Naive thymus-derived CD8-positive, alpha-beta T cell (primary cell): Measurements from ENCODE around the gene SPSB4. TPM values are rescaled to one million over a fixed set of nuclear protein-coding genes. Genes with fewer than 3 reads are reported as not detected.
"Not testable (repeated sequence)": the region's sequence is repeated elsewhere in the genome, so short reads cannot be mapped to it uniquely, and the experiment has no call there.

Source experiments
- ATAC-seq, 2 donors: fragments of 150-1000 bp; cut with Tn5 transposase in 1 of 2; sonication (Bioruptor Pico), chemical (Tn5 transposase) in 1 of 2; 1 replicate in 1 of 2; 2 replicates in 1 of 2; pipeline ENCODE4 v1.10.0; 2021; ENCODE audit warnings: mild to moderate bottlenecking in 2 of 2, moderate library complexity in 2 of 2
- POLR2A ChIA-PET: fragments of 350-600 bp; sonication (Branson Sonifier 250); formaldehyde crosslinking; loops from one replicate; lab custom pipeline; 2021; ENCODE audit warnings: antibody characterized with exemption; lab: Charles Lee
- DNase-seq, 10 donors: peaks; one replicate each; pipeline versions ENCODE4 v3.0.0 to v3.0.0-alpha.2; 2020 to 2022
- H3K27ac Mint-ChIP-seq, 10 donors: one replicate each; pipeline ENCODE4 v1.8.0; 2020 to 2022; ENCODE audit warnings: mild to moderate bottlenecking in 10 of 10, mixed read lengths in 10 of 10, moderate library complexity in 4 of 10, inconsistent platforms in 1 of 10
- H3K27me3 Mint-ChIP-seq, 5 donors: one replicate each; pipeline ENCODE4 v1.8.0; 2021 to 2022; ENCODE audit warnings: mixed read lengths in 5 of 5
- H3K36me3 Mint-ChIP-seq, 3 donors: one replicate each; pipeline ENCODE4 v1.8.0; 2020 to 2022; ENCODE audit warnings: mixed read lengths in 3 of 3, mild to moderate bottlenecking in 2 of 3, inconsistent platforms in 1 of 3
- H3K4me1 Mint-ChIP-seq, 4 donors: one replicate each; pipeline ENCODE4 v1.8.0; 2021 to 2022; ENCODE audit warnings: mixed read lengths in 4 of 4
- H3K4me3 Mint-ChIP-seq, 10 donors: one replicate each; pipeline ENCODE4 v1.8.0; 2020 to 2022; ENCODE audit warnings: mild to moderate bottlenecking in 10 of 10, mixed read lengths in 10 of 10, moderate library complexity in 6 of 10, inconsistent platforms in 1 of 10
- H3K9me3 Mint-ChIP-seq, 9 donors: one replicate each; pipeline ENCODE4 v1.8.0; 2020 to 2022; ENCODE audit warnings: mixed read lengths in 9 of 9, mild to moderate bottlenecking in 3 of 9, inconsistent platforms in 1 of 9, moderate library complexity in 1 of 9
- polyA plus RNA-seq, 3 donors: library from polyadenylated mRNA; unstranded; fragments of 300-500 nt; fragmentation: Illumina TruSeq; gene quantifications; one replicate each; pipeline ENCODE4 v1.2.3, GENCODE V29; 2021
- total RNA-seq, 8 experiments: library from RNA in 2 of 8; stranded (reverse) in 2 of 8; gene quantifications; one replicate each; pipeline ENCODE4 v1.2.3 and lab custom pipeline; 2021 to 2026

SPSB4 gene
- total and polyA plus RNA-seq, 5 experiments from 2014 or later: not detected

DNA sequence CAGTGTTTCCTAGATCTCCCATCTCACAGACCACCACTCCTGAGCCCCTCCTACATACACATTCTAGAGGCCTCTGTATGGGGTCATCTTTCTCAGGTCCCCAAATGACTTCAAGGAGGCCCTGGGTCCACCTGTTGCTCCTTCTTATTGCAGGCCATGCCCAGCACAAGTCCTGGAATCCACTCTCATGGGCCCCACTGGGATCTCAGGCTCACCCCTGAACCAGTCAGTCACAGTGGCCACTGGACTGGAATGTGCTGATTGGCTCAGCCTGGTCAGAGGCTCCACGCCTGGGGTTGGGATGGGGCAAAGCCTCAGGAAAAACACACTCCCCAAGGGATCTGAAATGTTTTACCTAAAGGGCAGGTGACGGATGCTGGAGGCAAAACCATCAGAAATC is 55.7 kb downstream of the SPSB4 start:
- H3K4me1 Mint-ChIP-seq: no peaks in the 10 kb centered on the region
- DNase-seq (no peak), ATAC-seq (no peak)
- no peaks in the 10 kb centered on the region for H3K36me3 Mint-ChIP-seq
- POLR2A ChIA-PET: no interaction called here
- H3K27me3 Mint-ChIP-seq: peaks cover 0 to 5% (median 0%) of the 10 kb centered on the region in 5 donors
- H3K27ac Mint-ChIP-seq: no peak overlapping the region
- no peak overlapping the region for H3K4me3 Mint-ChIP-seq
- H3K9me3 Mint-ChIP-seq: peaks cover 0 to 3% (median 0%) of the 10 kb centered on the region in 9 donors

DNA sequence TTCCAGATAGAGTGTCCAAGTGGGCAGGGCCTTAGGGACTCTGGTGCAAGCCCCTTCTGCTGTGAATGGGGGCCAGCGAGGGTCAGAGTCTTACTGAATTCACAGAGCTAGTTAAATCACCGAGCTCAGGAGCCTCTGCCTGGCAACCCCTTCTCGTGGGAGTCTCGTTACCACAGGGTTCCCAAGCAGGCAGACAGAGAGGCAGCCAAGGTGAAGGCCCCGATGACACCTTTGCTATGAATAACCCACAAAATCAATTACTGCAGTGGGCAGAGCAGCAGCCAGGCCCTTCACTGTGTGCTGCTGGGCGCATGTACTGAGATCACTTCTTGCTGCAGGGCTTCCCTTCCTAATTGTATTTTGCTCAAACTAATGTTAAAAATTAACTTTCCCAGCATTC is 56.9 kb downstream of the SPSB4 start:
- Mint-ChIP-seq H3K27me3 (peaks cover 0 to 7% (median 0%) of the 10 kb centered on the region in 5 donors), H3K4me3 (no peak overlapping the region), H3K27ac (no peak overlapping the region), H3K9me3 (peaks cover 0 to 3% (median 0%) of the 10 kb centered on the region in 9 donors), H3K36me3 (no peaks in the 10 kb centered on the region), H3K4me1 (no peaks in the 10 kb centered on the region)
- DNase-seq: no peak
- POLR2A ChIA-PET: no interaction called here
- ATAC-seq: no peak

DNA sequence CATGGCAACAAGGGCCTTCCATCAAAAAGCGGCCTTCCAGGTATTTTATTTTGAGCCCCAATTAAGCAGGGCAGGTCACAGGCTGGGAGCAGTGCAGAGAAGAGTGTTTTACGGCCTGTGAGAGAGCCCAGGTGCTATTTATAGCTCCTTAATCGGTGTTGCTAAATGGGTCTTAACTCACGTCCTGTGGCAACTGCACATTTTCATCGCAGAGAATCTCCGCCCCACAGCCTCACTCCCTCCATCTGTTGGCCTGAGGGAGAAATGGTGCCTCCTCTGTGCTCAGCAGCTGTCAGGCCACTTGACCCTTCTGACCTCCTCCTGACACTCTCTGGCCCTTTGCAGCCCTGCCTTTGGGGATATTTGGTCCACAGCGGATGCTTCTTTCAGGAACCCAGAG is 58.6 kb downstream of the SPSB4 start:
- ATAC-seq (no peak), DNase-seq (no peak)
- no peaks in the 10 kb centered on the region for H3K4me1 Mint-ChIP-seq
- H3K36me3 Mint-ChIP-seq: no peaks in the 10 kb centered on the region
- H3K27me3 Mint-ChIP-seq: peaks cover 0 to 7% (median 0%) of the 10 kb centered on the region in 5 donors
- H3K4me3 Mint-ChIP-seq: no peak overlapping the region
- POLR2A ChIA-PET: no interaction called here
- H3K9me3 Mint-ChIP-seq: peaks cover 0 to 3% (median 0%) of the 10 kb centered on the region in 9 donors
- no peak overlapping the region for H3K27ac Mint-ChIP-seq

DNA sequence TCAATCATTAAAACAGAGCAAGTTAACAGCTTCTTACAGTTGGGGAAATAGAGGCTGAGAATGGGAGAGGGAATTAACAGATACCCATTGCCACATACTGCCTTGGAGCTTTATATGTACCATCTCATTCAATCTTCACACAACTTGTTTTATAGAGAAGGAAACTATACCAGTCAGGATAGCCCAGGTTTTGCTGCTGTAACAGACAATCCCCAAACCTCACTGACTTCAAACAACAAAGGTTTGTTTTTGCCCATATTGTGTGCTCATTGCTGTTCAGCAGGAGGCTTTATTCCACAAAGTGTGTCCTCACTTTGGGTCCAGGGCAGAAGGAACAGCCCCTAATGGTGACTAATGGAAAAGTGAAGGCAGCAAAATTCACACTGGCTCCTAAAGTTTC is 59.2 kb downstream of the SPSB4 start:
- POLR2A ChIA-PET: no interaction called here
- H3K27ac Mint-ChIP-seq: no peak overlapping the region
- H3K9me3 Mint-ChIP-seq: peaks cover 0 to 3% (median 0%) of the 10 kb centered on the region in 9 donors
- no peak for ATAC-seq
- no peak for DNase-seq
- no peak overlapping the region for H3K4me3 Mint-ChIP-seq
- H3K36me3 Mint-ChIP-seq: no peaks in the 10 kb centered on the region
- no peaks in the 10 kb centered on the region for H3K4me1 Mint-ChIP-seq
- peaks cover 0 to 7% (median 0%) of the 10 kb centered on the region in 5 donors for H3K27me3 Mint-ChIP-seq

DNA sequence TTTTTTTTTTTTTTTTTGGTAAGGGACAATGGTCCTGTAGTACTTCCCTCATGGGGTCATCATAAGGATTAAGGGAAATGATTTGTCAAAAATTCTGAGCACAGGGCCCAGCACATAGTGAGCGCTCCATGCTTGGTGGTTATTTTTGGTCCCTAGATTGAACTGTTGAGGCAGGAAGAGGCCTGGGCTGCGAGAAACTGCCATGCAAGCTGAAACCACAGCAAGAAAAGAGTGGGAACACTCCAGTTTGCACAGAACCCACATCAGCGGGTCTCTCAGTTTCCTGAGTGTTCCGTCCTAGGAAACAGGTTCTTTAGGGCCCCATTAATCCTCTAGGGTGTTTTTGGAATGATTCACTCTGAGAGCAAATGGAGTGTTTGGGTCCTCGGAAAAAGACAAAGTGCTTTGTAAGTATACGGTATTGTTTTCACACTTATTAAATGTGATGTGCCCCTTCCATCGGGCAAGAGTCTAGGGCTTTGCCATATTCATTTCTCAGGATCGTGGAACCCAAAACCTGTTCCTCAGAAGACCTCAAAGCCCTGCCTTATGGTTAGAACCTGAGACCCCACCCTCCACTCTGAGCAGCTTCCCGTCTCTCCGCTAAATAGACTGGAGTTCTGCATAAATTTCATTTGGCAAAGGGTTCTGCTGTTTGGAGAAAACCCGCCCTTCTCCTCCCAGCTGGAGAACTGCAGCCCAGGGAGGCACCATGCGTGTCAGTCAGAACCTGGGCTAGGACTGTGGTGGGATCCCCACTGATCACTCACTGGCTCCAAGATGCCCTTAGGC is 60.4 kb downstream of the SPSB4 start:
- no peak for DNase-seq
- ATAC-seq: no peak
- Mint-ChIP-seq H3K36me3 (no peaks in the 10 kb centered on the region), H3K4me3 (no peak overlapping the region), H3K4me1 (no peaks in the 10 kb centered on the region), H3K27ac (no peak overlapping the region), H3K27me3 (peaks cover 0 to 7% (median 0%) of the 10 kb centered on the region in 5 donors), H3K9me3 (peaks cover 0 to 3% (median 0%) of the 10 kb centered on the region in 9 donors)
- POLR2A ChIA-PET: interaction anchor here (0.7 kb wide), 1 partner anchor 662 kb away, joined by 5 read pairs; no protein-coding TSS in a partner anchor

DNA sequence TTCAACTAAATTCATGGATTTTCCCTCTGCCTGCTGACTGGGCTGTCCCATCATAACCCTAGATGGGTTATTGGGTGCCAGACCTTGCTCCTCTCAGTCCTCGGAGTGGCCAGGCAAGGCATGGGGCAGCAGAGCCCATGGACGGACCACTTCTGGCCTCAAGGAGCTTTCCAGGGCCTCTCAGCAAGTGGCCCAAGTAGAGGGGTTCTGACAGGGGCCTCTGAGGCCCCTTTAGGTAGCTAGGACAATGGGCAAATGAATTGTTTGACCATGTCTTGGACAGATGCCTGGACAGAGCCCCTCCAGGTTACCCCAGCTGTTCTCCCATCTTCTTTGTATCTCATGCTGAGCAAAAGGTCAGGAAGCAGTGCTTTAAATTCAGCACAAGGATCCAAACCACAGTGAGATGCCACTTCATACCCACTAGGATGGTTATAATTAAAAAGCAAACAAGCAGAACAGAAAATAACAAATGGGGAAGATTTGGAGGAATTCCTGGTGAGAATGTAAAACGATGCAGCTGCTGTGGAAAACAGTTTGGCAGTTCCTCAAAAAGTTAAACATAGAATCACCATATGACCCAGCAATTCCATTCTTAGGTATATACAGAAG is 61.6 kb downstream of the SPSB4 start:
- POLR2A ChIA-PET: interaction anchor here (0.7 kb wide), 1 partner anchor 661 kb away, joined by 5 read pairs; no protein-coding TSS in a partner anchor
- DNase-seq (no peak), ATAC-seq (no peak)
- Mint-ChIP-seq H3K4me1 (no peaks in the 10 kb centered on the region), H3K27me3 (peaks cover 0 to 7% (median 0%) of the 10 kb centered on the region in 5 donors), H3K36me3 (no peaks in the 10 kb centered on the region), H3K9me3 (peaks cover 0 to 3% (median 0%) of the 10 kb centered on the region in 9 donors), H3K27ac (no peak overlapping the region), H3K4me3 (no peak overlapping the region)

DNA sequence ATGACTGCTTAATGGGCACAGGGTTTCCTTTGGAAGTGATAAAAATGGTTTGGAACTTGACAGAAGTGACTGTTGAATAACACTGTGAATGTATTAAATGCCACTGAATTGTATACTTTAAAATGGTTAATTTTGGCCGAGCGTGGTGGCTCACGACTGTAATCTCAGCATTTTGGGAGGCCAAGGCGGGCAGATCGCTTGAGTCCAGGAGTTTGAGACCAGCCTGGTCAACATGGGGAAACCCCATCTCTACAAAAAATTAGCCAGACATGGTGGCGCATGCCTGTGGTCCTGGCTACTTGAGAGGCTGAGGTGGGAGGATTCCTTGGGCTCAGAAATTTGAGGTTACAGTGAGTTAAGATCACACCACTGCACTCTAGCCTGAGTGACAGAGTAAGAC is 62.5 kb downstream of the SPSB4 start:
- H3K4me3 Mint-ChIP-seq, ATAC-seq, H3K9me3 Mint-ChIP-seq, H3K27ac Mint-ChIP-seq, H3K36me3 Mint-ChIP-seq, DNase-seq, POLR2A ChIA-PET, H3K4me1 Mint-ChIP-seq, H3K27me3 Mint-ChIP-seq: not testable (repeated sequence)

DNA sequence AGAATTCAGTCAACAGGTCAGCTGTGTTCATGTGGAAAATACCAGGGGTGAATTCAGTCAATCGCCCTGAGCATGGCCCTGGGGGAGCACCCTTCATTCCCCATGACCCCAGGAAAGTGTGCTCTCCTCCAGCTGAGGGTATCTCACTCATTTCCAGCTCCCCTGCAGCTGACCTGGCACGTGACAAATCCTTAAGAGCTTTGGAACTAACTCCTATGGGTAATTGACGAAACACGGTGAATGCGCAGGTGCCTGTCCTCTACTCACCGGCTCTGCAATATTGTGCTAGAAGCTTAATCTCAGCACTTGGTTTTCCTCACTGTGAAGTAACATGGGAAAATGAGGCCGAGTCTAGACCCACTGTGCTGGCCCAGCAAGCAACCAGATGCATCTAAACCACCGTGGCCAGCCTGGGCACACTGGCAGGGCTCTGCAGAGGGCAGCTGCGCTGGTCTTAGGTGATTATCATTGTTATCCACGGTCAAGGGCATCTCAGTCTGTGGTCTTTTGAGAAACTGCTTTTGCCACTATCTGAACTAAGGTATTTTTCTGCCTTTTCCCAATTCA is 63.1 kb downstream of the SPSB4 start:
- no peaks in the 10 kb centered on the region for H3K36me3 Mint-ChIP-seq
- H3K4me3 Mint-ChIP-seq: no peak overlapping the region
- no peak for DNase-seq
- no peak overlapping the region for H3K27ac Mint-ChIP-seq
- POLR2A ChIA-PET: no interaction called here
- ATAC-seq: no peak
- H3K4me1 Mint-ChIP-seq: no peaks in the 10 kb centered on the region
- peaks cover 0 to 7% (median 0%) of the 10 kb centered on the region in 5 donors for H3K27me3 Mint-ChIP-seq
- H3K9me3 Mint-ChIP-seq: peaks cover 0 to 3% (median 0%) of the 10 kb centered on the region in 9 donors

DNA sequence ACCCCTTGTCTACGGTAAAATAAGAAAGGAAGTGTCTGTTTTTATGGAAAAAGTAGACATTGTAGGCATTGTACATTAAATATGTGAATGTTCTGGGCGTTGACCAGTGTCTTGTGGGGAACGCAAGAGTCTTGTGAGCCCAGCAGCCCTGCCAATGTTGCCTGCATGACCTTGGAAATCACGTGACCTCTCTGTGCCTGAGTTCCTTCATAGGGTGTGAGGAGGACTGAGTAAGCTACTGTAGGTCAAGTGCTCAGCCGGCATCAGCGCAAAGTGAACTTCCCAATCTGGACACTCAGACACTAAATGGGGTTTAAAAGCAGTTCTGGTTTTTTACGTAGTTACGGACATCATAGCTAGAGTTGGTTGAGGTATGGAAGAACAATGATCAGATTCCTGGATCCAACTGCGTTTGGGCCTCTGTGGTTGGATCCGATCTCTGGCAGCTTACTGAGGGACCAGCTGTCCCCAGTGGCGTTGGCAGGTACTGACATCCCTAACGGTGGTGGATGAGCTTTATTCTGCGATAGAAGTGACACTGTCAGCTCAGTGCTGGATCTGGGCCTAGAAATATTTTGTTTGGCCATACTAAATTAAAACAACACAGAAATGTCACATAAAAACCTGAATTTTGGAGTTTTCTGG is 63.8 kb downstream of the SPSB4 start:
- ATAC-seq: no peak
- POLR2A ChIA-PET: no interaction called here
- H3K4me1 Mint-ChIP-seq: no peaks in the 10 kb centered on the region
- H3K4me3 Mint-ChIP-seq: no peak overlapping the region
- H3K36me3 Mint-ChIP-seq: no peaks in the 10 kb centered on the region
- H3K9me3 Mint-ChIP-seq: peaks cover 0 to 2% (median 0%) of the 10 kb centered on the region in 9 donors
- no peak overlapping the region for H3K27ac Mint-ChIP-seq
- no peak for DNase-seq
- H3K27me3 Mint-ChIP-seq: peaks cover 0 to 10% (median 0%) of the 10 kb centered on the region in 5 donors

DNA sequence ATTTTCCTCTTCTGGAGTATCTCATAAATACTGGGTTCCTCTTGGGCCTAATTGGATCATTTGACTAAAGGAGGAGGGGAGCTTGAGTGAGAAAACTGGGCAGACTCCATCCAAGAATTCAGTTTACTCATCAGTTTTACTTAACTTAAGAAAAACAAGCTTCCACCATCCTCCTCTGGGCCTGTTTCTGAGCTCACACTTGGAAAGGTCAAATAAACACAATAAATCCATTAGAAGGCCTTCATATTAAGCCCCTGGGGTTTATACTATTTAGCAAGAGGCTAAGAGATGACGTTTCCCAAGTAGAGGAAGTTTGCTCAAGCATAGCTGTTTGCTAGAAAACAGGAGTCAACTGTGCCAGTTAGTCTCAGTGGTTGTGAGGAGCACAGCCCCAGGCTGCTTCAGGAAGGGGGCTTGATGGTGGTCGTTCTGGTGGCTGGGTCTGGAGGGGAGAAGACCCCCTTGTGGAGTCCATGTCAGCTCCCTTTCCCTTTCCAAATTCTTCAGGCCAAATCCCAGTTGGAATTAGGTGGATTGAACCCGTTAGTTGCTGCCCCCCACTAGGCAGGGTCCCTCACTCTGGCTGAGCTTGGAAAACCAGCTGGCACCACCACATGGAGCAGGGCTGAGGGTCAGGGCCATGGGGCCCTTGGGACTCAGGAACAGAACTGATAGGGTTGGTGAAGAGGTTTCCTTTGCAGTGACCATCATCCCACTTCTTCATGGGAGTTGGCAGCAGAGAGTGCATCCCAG is 64.8 kb downstream of the SPSB4 start:
- no peak overlapping the region for H3K4me3 Mint-ChIP-seq
- no peak overlapping the region for H3K27ac Mint-ChIP-seq
- no peak for ATAC-seq
- H3K4me1 Mint-ChIP-seq: no peaks in the 10 kb centered on the region
- no peak for DNase-seq
- H3K36me3 Mint-ChIP-seq: no peaks in the 10 kb centered on the region
- peaks cover 0 to 10% (median 1%) of the 10 kb centered on the region in 5 donors for H3K27me3 Mint-ChIP-seq
- POLR2A ChIA-PET: no interaction called here
- H3K9me3 Mint-ChIP-seq: peaks cover 0 to 2% (median 0%) of the 10 kb centered on the region in 9 donors

DNA sequence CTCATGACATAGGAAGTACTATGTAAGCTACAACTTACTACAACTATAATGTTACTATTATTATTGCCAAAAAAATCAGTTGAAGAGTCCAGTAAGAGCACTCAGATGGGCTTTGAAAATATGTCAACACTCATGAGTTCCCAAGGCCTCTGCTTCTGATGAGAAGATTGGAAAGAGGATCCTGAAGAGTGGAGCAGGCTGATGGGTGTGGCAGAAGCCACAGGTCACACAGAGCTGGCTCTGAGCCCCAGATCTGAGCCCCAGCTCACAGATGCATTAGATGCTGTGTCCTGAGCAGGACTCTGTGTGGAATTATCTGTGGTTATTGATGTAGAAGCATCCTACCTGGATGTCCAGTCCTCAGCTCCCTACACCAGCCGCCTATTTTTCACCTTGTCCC is 65.6 kb downstream of the SPSB4 start:
- ATAC-seq (no peak), DNase-seq (no peak)
- no peaks in the 10 kb centered on the region for H3K4me1 Mint-ChIP-seq
- peaks cover 0 to 6% (median 0%) of the 10 kb centered on the region in 3 donors for H3K36me3 Mint-ChIP-seq
- peaks cover 0 to 11% (median 2%) of the 10 kb centered on the region in 5 donors for H3K27me3 Mint-ChIP-seq
- peaks cover 0 to 7% (median 0%) of the 10 kb centered on the region in 9 donors for H3K9me3 Mint-ChIP-seq
- H3K4me3 Mint-ChIP-seq: no peak overlapping the region
- no peak overlapping the region for H3K27ac Mint-ChIP-seq
- POLR2A ChIA-PET: no interaction called here

DNA sequence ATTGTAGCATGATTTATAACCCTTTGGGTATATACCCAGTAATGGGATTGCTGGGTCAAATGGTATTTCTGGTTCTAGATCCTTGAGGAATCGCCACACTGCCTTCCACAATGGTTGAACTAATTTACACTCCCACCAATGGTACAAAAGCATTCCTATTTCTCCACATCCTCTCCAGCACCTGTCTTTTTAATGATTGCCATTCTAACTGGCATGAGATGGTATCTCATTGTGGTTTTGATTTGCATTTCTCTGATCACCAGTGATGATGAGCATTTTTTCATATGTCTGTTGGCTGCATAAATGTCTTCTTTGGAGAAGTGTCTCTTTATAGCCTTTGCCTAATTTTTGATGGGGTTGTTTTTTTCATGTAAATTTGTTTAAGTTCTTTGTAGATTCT is 66.8 kb downstream of the SPSB4 start:
- ATAC-seq, DNase-seq, H3K27ac Mint-ChIP-seq, POLR2A ChIA-PET, H3K4me1 Mint-ChIP-seq, H3K9me3 Mint-ChIP-seq, H3K4me3 Mint-ChIP-seq, H3K36me3 Mint-ChIP-seq: not testable (repeated sequence)
- peaks cover 0 to 11% (median 3%) of the 10 kb centered on the region in 5 donors for H3K27me3 Mint-ChIP-seq
